SK-N-SH (cell line): ENCODE results near the gene SLC6A16.

Experiments
- CTCF ChIP-seq: fragments of 200-600 bp; sonication (generic); IDR thresholded peaks from 2 replicates; pipeline ENCODE4 v1.6.1; 2017; ENCODE audit warnings: antibody characterized with exemption, mild to moderate bottlenecking, moderate library complexity
- JUND ChIP-seq: IDR thresholded peaks from 2 replicates; pipeline ENCODE4 v1.4.0; 2012
- NFIC ChIP-seq: IDR thresholded peaks from 2 replicates; pipeline ENCODE4 v1.4.0; 2012; ENCODE audit warnings: borderline replicate concordance
- POLR2AphosphoS5 ChIP-seq: IDR thresholded peaks from 2 replicates; pipeline ENCODE4 v1.6.1; 2012; ENCODE audit warnings: low read depth, low read length
- REST ChIP-seq: IDR thresholded peaks from 2 replicates; pipeline ENCODE4 v1.6.1; 2012; ENCODE audit warnings: mild to moderate bottlenecking, low read depth, low read length, moderate library complexity

GRCh38 chr19:49255674-49256073, 69.3 kb downstream of the SLC6A16 start:
- TF ChIP-seq REST (no peak), CTCF (no peak), POLR2AphosphoS5 (no peak), NFIC (no peak), JUND (no peak)
